Inflammatory macrophage (primary cell): Measurements from ENCODE around the gene ASB6.
"Not testable (repeated sequence)": the region's sequence is repeated elsewhere in the genome, so short reads cannot be mapped to it uniquely, and the experiment has no call there.

Experiments used
- DNase-seq, 2 donors: peaks; one replicate each; pipeline ENCODE4 v3.0.0-alpha.2; 2020 to 2022

The ASB6 gene

DNA sequence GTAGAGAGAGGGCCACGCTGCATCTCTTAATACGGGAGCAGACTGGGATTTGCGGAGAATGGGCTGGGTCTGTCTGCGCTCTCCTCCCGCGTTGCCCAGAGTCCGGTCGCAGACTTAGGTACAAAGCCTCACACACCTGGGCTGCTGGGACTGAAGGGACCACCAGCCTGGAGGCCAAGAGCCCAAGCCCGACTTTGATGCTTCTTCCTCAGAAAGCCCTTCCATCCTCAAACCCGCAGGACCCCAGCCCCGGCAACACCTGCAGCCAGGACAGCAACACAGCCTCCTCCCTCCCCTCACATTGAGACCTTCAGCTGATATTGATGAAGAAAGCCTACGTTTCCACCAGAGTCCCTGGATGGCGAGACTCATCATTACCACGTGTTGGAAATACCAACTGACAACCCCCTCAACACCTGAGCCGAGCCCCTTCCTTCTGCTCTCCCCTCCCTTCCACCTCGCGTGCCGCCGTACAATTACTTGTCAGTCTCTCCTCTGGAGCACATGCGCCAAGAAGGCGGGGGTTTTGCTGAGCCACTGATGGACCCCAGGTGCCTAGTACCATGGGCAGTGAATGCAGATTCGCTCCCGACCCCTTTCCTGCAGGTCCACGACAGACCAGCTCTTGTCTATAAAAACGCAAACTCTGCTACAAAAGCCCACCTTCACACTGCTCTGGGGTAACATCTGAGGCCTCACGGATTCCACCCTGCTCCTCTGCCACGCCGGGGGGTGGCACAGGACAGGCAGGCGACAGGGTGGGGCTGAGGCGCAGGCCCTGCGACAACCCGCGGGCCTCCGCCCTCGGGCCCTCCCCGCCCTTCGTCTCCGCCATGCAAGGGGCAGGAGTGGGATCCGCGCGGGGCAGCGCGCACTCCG is 841 bp downstream of the ASB6 start:
- DNase-seq = no peak

DNA sequence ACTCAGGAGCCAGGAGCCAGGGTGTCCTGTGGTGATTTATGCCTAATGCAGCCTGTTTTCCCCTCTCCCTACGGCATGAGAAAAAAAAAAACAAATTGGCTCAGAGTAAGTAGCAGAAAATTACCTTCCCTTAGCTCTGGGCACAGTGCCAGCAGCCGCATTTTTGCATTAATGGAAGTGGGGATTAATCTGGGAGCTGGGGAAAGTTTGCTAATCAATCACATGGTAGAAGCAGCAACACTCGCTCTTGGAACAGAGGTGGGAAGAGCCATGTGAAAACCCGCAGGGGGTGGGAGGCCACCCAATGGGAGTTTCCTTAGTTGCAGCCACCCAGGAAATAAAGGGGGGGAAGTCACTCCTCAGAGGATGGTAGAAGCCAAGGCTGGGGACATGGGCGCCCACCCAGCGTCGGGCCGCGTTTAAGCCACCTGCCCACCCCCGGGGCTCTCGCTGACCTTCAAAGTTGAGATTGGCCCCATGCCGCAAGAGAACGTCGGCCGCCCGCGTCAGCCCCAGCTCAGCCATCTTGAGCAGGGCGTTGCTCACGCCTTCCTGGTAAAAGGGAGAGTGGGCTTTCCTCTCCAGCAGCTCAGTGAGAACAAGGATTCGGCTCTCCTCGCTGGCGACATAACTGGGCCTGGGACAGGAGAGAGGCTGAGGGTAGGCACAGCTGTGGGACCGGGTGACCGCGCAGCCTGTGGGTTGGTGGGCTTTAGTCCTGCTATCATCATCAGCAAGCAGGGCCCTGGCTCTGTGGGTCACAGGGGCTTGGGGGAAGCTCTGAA is 1.7 kb downstream of the ASB6 start:
- DNase-seq = peak in 1 of 2 donors; percentile 66

DNA sequence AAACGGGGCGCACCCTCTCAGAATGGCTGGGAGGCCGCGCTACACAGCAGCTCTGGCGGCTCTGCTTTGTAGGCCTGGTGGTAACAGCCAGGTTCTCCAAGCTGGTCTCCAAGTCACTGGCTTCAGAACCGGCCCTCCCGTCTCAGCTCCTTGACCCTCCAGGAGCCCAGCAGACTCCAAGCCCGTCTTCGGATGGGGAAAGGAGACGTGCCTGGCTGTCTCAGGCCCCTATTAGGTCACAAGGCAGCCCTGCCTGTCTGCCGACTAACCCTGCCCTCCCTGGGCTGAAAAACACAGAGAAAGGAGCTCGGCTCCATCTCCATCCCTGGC is 2.2 kb downstream of the ASB6 start:
- no peak for DNase-seq

DNA sequence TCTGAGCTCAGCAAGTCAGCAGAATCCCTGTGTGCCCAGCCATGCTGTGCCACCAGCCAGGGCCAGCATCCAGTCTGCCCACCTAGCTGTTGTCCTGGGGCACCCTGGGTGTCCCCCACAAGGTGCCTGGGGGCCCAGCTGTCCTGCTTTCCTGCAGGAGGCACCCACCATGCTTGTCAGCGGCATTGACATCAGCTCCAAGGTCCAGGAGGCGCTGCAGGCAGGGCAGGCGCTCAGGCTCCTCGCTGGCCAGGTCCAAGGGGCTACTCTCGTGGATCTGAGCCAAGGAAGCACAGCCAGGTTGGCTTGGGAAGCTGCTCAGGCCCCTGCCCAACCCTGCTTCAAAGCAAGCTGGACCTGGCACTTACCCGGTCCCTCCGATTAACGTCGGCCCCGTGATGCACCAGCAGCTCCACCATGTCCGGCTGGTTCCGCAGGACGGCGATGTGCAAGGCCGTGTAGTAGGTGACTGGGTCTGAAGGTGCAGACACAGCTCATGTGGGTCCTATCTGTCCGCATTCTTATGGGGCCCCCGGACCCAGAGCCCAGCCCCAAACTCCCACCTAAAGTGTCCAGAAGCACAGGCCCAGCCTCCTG is 2.8 kb downstream of the ASB6 start:
- DNase-seq = no peak

DNA sequence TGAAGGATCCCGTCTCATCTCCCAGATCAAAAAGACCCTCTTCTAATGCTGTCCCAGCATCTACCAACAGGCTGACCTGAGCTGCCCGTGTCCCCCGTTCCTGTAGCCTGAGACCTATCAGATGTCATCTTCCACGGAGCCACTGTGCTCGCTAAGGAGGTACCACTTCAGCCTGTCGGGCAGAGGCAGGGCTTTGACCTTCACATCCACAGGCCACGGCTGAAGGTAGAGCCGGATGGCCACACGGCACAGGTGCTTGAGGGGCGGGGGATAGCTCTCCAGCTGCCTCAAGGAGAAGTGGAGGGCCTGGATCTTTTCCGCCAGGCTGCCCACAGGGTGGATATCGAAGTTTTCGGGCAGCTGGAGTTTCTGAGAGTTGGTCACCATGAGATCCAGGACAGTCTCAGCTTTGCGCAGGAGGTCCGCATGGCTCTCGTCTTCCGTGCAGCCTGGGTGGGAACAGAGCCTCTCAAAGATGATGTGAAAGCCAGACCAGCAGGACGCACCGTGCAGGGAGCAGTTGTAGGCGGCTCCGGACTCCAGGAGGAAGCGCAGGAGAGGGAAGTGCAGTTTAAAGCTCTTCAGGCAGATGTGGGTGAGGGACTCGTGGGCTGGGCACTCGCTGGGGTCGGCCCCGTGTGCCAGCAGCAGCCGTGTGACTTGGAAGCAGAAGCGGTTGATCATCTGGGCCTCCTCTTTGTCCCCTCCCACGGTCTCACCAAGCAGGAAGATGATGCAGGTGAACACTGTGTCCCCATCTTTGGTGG is 4.1 kb downstream of the ASB6 start:
- DNase-seq = peak; percentile 66 to 88

DNA sequence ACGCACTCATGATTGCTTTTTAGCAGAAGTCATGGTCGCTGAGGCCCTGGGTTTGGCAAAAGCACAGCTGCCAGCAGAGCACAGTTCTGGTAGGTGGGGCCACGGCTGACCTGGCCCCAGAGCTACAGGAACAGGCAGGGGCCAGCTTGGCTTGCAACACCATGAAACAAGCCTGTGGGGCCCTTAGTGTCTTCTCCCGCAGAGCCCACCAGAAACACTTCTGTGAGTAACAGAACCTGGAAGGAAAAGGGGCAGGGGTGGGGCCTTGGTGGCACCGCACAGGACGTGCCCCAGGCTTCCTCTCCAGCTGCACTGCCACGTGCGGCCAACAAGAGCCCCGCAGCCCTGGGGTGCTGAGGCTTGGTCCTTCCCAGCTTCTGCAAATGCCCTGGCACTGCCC is 4.8 kb downstream of the ASB6 start:
- DNase-seq = no peak

DNA sequence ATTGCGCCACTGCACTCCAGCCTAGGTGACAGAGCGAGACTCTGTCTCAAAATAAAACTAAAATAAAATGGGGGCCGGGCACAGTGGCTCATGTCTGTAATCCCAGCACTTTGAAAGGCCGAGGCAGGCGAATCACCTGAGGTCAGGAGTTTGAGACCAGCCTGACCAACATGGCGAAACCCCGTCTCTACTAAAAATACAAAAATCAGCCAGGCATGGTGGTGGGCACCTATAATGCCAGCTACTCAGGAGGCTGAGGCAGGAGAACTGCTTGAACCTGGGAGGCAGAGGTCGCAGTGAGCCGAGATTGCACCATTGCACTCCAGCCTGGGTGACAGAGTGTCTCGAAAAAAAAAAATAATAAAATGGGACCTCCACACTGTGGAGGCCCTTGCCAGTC is 5.6 kb downstream of the ASB6 start:
- DNase-seq = not testable (repeated sequence)

DNA sequence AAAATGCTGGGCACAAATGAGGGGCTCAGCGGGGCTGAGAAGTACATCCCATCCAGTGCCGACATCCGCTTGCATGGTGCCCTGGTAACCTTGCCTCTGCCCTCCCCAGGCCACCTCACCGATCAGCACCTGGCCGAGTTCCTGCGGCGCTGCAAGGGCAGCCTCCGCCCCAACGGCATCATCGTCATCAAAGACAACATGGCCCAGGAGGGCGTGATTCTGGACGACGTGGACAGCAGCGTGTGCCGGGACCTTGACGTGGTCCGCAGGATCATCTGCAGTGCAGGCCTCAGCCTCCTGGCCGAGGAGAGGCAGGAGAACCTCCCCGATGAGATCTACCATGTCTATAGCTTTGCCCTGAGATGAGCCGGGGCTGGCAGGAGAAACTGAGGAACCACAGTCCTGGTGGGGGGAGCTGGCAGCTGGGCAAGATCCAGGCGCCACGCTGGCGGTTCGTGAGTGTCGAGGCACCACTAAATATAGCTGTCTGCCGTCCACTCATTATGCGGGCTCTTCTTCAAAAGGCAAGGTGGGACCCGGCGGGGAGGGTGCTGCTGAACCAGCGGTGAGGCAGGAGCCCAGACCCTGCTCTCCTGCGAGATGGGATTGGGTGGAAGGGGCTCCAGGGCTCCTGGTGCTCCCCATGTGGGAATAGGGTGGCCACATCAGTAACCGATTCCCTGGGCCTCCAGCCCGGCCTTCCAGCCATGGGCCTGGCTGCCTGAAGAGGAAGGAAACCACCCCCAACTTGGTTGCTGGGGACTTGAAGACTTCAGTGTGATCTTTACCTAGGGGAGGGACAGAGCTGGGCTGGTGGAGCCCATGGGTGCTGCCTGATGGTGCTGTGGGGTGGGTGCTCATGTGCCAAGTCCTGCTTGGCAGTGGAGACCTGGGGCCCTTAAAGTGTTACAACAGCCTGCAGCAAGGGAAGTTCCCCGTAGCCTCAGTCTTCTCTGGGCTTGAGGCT is 6.6 kb downstream of the ASB6 start:
- peak; percentile 42 to 64 for DNase-seq

DNA sequence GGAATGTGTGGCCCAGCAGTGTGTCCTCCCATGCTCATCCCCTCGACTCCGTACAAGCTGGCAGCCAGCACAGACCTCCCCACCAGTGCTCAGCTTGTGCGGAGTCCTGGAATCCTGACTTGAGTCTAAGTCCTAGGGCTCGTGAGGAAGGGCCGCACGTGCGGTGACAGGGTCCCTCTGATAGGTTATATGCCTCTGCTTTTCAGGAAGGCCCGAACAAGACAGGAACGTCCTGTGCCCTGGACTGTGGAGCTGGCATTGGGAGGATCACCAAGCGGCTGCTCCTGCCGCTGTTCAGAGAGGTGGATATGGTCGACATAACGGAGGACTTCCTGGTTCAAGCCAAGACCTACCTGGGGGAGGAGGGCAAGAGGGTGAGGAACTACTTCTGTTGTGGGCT is 8.1 kb downstream of the ASB6 start:
- DNase-seq = no peak

DNA sequence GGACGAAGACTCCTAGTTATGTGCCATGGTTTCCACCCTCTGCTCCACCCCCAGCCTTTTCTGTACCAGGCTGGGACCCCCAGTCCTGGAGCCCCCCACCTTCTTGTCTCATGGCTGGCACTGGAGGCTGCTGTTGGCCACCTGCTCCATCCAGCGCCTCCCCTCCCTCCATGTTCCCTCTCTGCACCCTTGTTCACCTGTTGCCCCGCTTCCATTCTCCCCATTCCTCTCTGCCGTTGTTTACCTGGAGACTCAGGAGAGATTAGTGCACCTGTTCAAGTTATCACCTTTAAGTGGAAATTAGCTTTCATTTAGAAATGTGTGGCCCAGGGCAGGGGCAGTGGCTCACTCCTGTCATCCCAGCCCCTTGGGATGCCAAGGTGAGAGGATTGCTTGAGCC is 8.7 kb downstream of the ASB6 start:
- DNase-seq = no peak

DNA sequence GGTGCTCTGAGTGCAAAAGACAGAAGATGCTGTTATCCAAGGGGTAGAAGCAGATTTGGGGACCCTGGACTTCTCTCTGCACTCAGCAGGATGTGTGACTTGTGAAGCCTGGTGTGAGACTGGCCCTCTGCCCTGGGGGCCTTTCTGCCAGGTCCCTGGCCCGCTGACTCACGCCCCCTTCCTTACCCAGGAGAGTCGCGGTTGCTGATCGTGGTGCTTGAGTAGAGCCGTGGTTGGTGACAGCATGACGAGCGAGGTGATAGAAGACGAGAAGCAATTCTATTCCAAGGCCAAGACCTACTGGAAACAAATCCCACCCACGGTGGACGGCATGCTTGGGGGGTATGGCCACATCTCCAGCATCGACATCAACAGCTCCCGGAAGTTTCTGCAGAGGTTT is 9.5 kb downstream of the ASB6 start:
- DNase-seq = no peak

DNA sequence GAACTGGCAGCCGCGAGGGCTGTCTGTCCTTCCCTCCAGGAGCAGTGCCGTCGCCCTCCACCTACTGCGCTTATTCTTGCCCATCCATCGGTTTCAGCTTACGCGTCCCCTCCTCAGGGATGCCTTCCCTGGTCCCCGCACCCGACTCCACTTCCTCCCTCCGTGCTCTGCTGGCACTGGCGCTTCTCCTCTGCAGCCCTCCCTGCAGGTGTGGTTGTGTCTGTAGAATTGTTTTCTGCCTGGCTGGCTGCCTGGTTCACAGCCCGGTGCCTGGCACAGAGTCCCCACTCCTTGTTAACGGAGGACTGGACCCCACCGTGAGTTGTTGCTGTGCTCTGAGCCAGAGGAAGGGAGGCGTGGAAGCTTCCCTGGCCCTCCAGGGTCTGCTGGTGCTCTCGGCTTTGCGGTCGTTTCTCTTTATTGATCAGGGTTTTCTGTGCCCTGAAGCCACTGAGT is 10.2 kb downstream of the ASB6 start:
- no peak for DNase-seq

DNA sequence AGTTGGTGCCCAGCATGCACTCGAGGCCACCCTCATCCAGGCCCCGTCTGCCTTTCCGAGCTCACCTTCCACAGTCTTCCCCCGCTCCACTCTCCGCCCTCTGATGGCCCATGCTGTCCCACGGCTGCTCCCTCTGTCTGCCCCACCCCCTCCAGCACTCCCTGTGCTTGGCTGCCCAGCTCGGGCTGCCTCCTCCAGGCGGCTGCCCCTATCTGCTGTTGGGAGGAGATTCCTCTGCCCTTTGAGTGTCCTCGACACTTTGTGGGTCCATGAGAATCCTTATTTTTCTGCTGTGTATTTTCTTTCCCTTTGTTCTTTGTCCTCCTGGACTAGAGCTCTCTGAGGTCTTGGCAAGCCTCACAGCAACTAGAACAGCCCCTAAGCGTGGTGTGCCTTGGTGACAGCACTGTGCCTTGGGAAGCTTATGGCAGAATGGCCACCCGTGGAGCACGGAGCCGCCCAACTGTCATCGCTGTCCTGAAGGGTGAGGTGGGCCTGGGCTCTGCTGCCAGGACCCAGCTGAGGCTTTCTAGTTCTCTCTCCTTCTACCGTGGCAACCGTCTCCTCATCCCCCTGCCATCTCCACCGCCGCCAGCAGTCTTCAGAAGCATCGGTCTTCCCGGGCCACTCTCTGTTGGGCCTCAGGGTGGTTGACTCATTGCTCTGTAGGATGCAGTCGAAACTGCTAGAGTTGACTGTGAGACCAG is 10.8 kb downstream of the ASB6 start:
- peak in 1 of 2 donors; percentile 57 for DNase-seq

DNA sequence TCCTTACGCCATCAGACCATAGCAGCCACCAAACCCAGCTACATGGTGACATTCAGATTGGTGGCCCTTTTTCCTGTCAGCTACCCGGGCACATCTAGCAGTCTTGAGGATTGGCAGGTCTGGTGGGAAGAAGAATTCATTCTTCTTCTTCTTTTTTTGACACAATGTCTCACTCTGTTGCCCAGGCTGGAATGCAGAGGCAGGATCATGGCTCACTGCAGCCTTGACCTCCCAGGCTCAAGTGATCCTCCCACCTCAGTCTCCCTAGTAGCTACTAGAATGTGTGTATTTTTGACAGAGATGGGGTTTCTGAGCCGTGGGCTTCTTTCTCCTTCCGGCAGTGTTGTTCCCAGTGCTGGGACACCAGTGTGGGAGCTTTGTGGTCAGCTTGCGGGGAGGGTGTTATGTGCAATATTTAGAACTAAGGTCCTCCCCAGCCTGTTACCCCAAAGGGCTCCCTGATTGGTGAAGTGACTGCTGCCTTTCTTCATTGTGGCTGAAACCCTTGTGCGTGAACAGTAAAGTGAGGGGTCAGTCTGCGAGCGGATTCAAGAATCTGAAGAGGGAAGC is 12.6 kb downstream of the ASB6 start:
- DNase-seq = peak; percentile 58 to 80

DNA sequence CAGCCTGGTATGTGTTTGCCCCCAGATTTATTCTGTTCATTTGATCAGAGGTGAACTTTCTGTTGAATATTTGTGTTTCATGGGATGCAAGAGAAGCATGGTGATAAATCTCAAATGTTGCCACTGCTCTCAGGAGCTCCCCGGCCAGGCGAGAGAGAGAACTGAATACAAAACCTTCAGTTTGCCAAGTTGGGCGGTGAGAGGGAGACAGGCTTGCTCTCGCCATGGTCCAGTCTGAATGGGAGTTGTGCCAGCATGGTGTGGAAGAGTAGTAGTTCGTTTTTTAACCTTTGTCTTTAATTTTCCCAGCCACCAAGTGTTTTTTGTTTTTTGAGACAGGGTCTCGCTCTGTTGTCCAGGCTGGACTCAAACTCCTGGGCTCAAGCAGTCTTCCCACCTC is 13.2 kb downstream of the ASB6 start:
- DNase-seq = no peak

DNA sequence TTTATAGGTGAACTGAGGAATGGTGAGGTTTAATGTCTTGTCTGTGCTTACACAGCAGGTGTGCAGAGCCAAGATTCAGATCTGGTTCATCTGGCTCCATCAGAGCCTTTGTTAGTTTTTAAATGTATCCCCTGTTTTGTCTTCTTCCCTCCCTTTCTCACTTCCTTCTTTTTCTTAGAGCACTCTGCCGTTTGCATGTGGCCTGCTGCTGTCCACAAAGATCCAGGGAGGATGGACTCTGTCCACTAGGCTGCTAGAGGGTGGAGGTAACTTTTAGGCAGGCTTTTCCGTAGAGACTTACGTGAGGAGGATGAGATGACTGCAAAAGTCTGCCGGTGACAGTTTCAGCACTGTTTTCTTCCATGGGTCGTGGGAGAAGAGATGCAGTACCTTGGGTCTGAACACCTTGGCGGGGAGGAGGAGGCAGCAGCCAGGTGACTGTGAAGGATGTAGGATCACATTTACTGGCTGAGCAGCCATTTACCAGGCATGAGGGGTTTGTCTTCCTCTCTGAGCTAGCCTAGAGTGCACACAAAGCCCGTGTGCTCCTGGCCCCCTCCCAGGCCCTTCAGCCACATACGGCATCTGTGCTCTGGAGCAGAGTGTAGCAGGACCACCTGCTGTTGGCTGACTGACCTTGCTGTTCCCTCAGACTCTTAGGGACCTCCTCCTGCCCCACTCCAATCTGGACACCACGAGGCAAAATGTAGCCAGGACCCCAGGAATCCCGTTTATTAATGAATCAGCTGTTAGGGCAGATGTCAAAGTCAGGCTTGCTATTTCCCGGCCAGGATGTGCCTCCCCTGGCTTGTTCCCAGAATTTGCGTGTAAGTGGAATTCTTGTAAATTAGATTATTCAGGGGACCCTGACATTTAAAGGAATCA is 14.2 kb downstream of the ASB6 start:
- no peak for DNase-seq

DNA sequence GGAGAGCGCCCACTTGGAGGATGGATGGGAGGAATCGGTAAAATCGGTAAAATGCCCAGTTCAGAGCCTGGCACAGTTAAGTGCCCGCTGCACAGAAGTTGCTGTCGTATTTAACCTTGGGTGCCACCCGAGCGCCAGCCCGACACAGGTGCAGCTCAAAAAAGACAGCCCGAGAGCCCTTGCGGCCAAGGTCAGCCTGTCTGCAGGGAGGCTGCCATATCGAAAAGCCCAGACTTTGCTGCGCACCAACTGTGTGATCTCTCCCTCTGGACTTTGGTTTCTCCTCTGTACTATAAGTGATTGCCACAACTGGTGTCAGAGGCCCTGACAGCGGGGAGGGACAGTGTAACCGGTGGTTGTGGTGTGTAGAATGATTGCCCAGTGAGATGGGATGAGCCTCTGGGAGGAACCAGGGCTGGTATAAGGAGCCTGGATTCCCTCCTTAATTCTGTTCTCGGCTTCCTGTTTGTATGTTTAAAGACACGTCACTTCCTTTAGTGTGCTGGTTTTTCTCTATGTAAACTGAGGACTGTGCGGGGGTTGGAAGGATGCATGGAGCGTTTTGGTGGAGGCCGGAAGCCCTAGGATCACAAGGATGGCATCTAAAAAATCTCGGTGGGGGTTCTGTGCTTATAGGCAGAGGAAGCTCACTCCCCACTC is 15.2 kb downstream of the ASB6 start:
- peak; percentile 25 to 39 for DNase-seq

DNA sequence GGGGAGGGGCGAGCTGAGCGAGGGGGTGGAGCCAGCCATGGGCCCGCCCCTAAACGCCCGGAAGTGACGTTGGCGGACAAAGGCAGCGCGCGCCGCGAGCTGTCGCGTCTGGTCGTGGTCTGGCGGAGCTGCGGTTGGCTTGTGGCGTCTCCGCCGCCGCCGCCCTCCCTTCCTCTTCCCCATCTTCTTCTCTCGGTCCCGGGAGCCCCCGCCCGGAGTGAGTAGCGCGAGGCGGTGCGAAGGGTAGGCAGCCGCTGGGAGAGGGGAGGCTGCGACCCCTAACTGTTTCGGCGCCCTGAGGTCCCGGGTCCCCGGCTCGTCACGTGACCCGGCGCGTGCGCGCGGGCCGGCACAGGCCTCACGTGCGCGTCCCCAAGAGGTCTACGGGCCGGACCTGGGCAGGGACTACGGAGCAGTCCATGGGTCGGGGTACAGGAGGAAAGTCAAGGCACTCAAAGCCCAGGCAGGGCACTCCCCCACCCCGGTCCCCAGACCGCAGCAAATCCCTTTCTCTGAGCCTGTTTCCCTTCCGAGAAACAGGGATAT is 15.8 kb downstream of the ASB6 start, which contains the start of gene NTMT1:
Gene NTMT1, plus strand, starts transcription at position 85 of the 546 bp plus-strand sequence. CDS start 6,541 bp downstream, outside the sequence.
- DNase-seq = peak; percentile 88 to 92
